ENCODE data around the gene RBMS2. TPM values are rescaled to one million over a fixed set of nuclear protein-coding genes. Genes with fewer than 3 reads are reported as not detected.

The RBMS2 gene, protein sequence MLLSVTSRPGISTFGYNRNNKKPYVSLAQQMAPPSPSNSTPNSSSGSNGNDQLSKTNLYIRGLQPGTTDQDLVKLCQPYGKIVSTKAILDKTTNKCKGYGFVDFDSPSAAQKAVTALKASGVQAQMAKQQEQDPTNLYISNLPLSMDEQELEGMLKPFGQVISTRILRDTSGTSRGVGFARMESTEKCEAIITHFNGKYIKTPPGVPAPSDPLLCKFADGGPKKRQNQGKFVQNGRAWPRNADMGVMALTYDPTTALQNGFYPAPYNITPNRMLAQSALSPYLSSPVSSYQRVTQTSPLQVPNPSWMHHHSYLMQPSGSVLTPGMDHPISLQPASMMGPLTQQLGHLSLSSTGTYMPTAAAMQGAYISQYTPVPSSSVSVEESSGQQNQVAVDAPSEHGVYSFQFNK
- total RNA-seq = 17.9 TPM

DNA sequence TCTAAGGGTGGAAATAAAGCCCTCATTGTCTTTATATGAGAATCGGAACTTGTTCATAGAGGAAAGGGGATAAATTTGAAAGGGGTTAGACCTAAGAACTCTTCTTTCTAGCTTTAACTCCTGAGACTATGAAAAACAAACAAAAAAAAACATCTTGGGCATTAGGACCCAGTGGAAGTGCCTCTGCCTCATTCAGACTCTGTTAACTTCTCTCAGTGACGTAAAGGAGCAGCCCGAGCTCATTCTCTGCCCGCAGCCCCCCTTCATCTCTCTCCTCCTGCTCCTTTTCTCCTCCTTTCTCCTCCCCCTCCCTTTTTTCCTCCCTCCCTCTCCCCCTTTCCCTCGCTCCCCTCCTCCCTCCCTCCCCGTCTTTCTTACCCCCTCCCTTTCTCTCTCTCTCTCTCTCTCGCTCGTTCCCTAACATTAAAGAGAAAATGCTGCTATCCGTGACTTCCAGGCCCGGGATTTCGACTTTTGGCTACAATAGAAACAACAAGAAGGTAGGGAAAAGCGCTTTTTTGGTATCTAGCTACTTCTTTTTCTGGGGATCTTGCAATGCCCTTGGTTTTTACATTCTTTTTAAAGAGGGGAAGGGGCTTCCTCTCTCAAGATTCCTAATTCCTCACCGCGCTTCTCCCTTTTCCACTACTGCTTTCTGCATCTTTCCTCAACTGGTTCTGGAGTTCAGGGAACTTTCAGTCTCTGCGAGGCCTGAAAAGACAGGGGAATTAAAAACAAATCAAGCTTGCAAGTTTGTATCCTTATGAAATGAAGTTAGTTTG, at the start of gene RBMS2:
Gene RBMS2 (plus strand): TSS at position 231 of the 782 bp plus-strand sequence. CDS start 204 bp downstream, at position 435.

DNA sequence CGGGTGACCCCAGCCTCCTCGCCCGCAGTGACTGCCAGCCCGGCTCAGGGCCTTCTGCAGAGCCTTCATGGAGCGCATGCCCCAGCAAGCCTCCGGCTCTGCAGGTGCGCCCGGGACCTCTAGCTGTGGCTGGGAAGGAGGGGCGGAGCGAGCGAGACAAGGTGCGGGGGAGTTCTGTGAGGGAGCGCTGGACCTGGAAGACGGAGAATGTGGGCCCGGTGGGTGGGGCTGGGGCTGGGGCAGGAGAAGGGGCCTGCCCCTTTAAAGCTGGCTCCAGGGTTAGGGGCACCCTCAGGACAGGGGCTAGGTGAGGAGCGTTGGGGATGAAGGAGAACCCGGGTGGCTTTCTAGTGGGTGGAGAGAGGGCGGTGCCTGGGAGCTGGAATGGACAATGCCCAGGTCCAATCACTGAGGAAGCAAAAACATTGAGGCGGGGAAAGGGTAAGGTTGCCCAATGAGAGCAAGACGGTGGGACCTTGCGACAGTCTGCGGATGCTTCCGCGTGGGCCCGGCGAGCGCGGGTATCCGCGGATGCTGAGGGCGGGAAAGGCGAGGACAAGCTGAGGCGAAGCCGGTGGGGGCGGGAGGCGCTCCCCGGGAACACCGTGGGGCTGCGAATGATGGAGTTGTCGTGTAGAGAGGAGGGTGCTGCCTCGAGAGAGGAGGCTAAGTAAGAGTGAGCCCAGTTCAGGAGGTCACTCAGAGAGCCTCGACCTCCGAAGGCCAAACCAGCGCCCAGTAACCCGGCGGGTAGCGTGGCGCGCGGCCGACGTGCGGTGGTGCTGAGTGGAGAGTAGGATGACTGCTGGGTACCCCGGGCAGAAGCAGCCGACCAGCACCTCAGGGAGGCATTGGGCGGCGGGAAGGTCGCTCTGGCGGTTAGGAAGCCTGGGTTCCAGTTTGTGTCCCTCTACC, 33.3 kb upstream of the RBMS2 start, which contains the start of gene GLS2:
Gene GLS2 (minus strand): TSS at position 121 of the 915 bp plus-strand sequence. CDS start 43 bp downstream, at position 78.

DNA sequence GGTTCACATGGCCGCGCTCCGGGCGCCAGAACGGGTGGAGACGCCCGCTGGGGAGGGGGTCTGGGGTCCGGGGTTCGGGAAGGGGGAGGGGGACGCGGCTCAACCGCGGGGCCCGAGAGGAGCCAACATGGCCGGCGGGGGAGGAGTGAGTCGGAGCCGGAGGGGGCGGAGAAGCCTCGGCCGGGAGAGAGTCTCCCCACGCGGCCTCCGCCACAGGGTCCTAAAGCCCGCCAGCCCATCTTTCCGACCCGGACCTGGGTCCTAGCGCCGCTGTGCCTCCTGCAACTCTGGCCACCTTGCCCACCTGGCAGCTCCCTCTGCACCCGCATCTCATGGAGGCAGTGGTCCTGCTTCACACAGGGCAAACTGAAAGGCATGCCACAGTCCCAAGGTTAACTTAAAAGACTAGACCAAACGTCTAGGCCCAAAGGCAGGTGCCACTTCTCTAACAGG, 108.6 kb downstream of the RBMS2 start, which contains the start of gene BAZ2A:
Gene BAZ2A (minus strand): TSS at position 147 of the 453 bp plus-strand sequence. CDS start 12,796 bp downstream, outside the sequence.

Other genes starting within 250 kb of the RBMS2 start
- 109 TPM for gene CS, start 221.5 kb upstream of the RBMS2 start, total RNA-seq
- 76.5 TPM for gene CNPY2, start 205.8 kb upstream of the RBMS2 start, total RNA-seq
- 64.0 TPM for gene PAN2, start 187.8 kb upstream of the RBMS2 start, total RNA-seq
- 0.71 TPM for gene IL23A, start 182.9 kb upstream of the RBMS2 start, total RNA-seq
- gene STAT2, start 161.7 kb upstream of the RBMS2 start, total RNA-seq = 152 TPM
- not detected for gene APOF, start 159.0 kb upstream of the RBMS2 start, total RNA-seq
- 24.6 TPM for gene TIMELESS, start 72.4 kb upstream of the RBMS2 start, total RNA-seq
- gene MIP, start 67.2 kb upstream of the RBMS2 start, total RNA-seq = 303 TPM
- gene SPRYD4, start 53.2 kb upstream of the RBMS2 start, total RNA-seq = 2.8 TPM
- gene GLS2, start 33.7 kb upstream of the RBMS2 start, total RNA-seq = 4.1 TPM
- gene BAZ2A, start 108.5 kb downstream of the RBMS2 start, total RNA-seq = 65.9 TPM
- gene ATP5F1B, start 124.2 kb downstream of the RBMS2 start, total RNA-seq = 392 TPM
- gene PTGES3, start 166.5 kb downstream of the RBMS2 start, total RNA-seq = 125 TPM
- 924 TPM for gene NACA, start 203.5 kb downstream of the RBMS2 start, total RNA-seq
- 32.1 TPM for gene PRIM1, start 230.5 kb downstream of the RBMS2 start, total RNA-seq
- 0.93 TPM for gene HSD17B6, start 241.5 kb downstream of the RBMS2 start, total RNA-seq

Data from camera-type eye (tissue), 1 donor.